K562 (cell line): ENCODE results near the gene ZNF749. TPM values are rescaled to one million over a fixed set of nuclear protein-coding genes. Genes with fewer than 3 reads are reported as not detected.
A peak's percentile ranks its signal among the peaks of the same experiment; 100 is the strongest.

ENCODE experiments used
- CAMTA2 ChIP-seq: fragments of 250-450 bp; sonication (Bioruptor Pico); conservative IDR thresholded peaks from 2 replicates; pipeline ENCODE4 v1.5.1; 2022
- CHD2 ChIP-seq: IDR thresholded peaks from 2 replicates; pipeline ENCODE4 v1.6.1; 2011; ENCODE audit warnings: low read depth, low read length
- ETV5 ChIP-seq: sonication (generic); formaldehyde crosslinking; IDR thresholded peaks from 2 replicates; pipeline ENCODE4 v1.4.0; 2020; ENCODE audit warnings: low read depth, mild to moderate bottlenecking, missing genetic modification reagents
- GABPB1 ChIP-seq: sonication (generic); formaldehyde crosslinking; IDR thresholded peaks from 2 replicates; pipeline ENCODE4 v1.8.0; 2022; ENCODE audit warnings: mild to moderate bottlenecking, missing genetic modification reagents
- HNRNPL ChIP-seq: fragments of 200-400 bp; formaldehyde crosslinking; IDR thresholded peaks from 2 replicates; pipeline ENCODE4 v1.6.1; 2017; ENCODE audit warnings: low read depth, mild to moderate bottlenecking, low read length
- KDM1A ChIP-seq, 2 experiments: fragments of 450-650 bp; IDR thresholded peaks; 2 replicates each; pipeline ENCODE4 v1.6.1; 2016; ENCODE audit warnings: mild to moderate bottlenecking in 2 of 2
- RB1 ChIP-seq: fragments of 450-650 bp; IDR thresholded peaks from 2 replicates; pipeline ENCODE4 v1.6.1; 2017; ENCODE audit warnings: low read depth, mild to moderate bottlenecking
- SREBF2 ChIP-seq: sonication (generic); formaldehyde crosslinking; IDR thresholded peaks from 2 replicates; pipeline ENCODE4 v1.4.0; 2020; ENCODE audit warnings: mild to moderate bottlenecking, missing genetic modification reagents
- TAF9B ChIP-seq: fragments of 450-650 bp; IDR thresholded peaks from 2 replicates; pipeline ENCODE4 v1.6.1; 2018; ENCODE audit warnings: mild to moderate bottlenecking; ENCODE audit not compliant: partially characterized antibody
- TCF7L2 ChIP-seq: fragments of 150-350 bp; IDR thresholded peaks from 2 replicates; pipeline ENCODE4 v1.6.1; 2016; ENCODE audit warnings: low read depth, mild to moderate bottlenecking, low read length, moderate library complexity
- ZBTB7A ChIP-seq: IDR thresholded peaks from 2 replicates; pipeline ENCODE4 v1.6.1; 2011; ENCODE audit warnings: low read depth, mild to moderate bottlenecking, low read length, moderate library complexity, borderline replicate concordance; ENCODE audit not compliant: control insufficient read depth
- ZNF239 ChIP-seq: fragments of 250-450 bp; sonication (Bioruptor Pico); IDR thresholded peaks from 2 replicates; pipeline ENCODE4 v1.4.0; 2020; ENCODE audit warnings: mild to moderate bottlenecking
- ZNF316 ChIP-seq: fragments of 450-650 bp; IDR thresholded peaks from 2 replicates; pipeline ENCODE4 v1.6.1; 2016
- ZNF354B ChIP-seq: fragments of 250-450 bp; sonication (Bioruptor Pico); IDR thresholded peaks from 2 replicates; pipeline ENCODE4 v1.4.0; 2020
- ZNF707 ChIP-seq: fragments of 250-450 bp; sonication (Bioruptor Pico); conservative IDR thresholded peaks from 2 replicates; pipeline ENCODE4 v1.8.0; 2022; ENCODE audit warnings: inconsistent platforms, mild to moderate bottlenecking, moderate library complexity
- ZNF785 ChIP-seq: fragments of 250-450 bp; sonication (Bioruptor Pico); IDR thresholded peaks from 2 replicates; pipeline ENCODE4 v1.4.0; 2020; ENCODE audit warnings: mild to moderate bottlenecking
- ZNF830 ChIP-seq: fragments of 250-450 bp; sonication (Bioruptor Pico); IDR thresholded peaks from 2 replicates; pipeline ENCODE4 v1.5.0; 2021; ENCODE audit warnings: mild to moderate bottlenecking
- polyA plus RNA-seq, 8 experiments: library from polyadenylated mRNA; depleted of rRNA in 4 of 8; stranded (reverse) in 5 of 8; unstranded in 3 of 8; fragments of >200 nt; fragmentation: Nextera tagmentation in 2 of 8; fragmentation: Illumina TruSeq in 1 of 8; extraction: Ambion mirVana in 2 of 8; extraction: Trizol in 1 of 8; gene quantifications; 2 replicates each; pipeline versions ENCODE4 v1.2.1 to v1.2.3, GENCODE V29; 2011 to 2014; ENCODE audit warnings: inconsistent platforms in 1 of 8, missing spikeins in 1 of 8
- total RNA-seq, 7 experiments: library from RNA; depleted of rRNA in 6 of 7; stranded (reverse); fragments of >200 nt in 6 of 7; fragmentation: Illumina TruSeq in 2 of 7; extraction: Trizol in 2 of 7; gene quantifications; 2 replicates each; pipeline versions ENCODE4 v1.2.1 to v1.2.3, GENCODE V29; 2011 to 2021; ENCODE audit warnings: low replicate concordance in 1 of 7
- TF ChIP-seq, protein P1 (sequence below): fragments of 450-650 bp; formaldehyde crosslinking; IDR thresholded peaks from 2 replicates; pipeline ENCODE4 v1.4.0; 2020; ENCODE audit warnings: mild to moderate bottlenecking, mixed read lengths
- TF ChIP-seq, protein P2 (sequence below): sonication (generic); formaldehyde crosslinking; IDR thresholded peaks from 2 replicates; pipeline ENCODE4 v1.8.1; 2023; ENCODE audit warnings: mild to moderate bottlenecking, missing genetic modification reagents
- TF ChIP-seq, protein P3 (sequence below): fragments of 250-450 bp; sonication (Bioruptor Pico); IDR thresholded peaks from 2 replicates; pipeline ENCODE4 v1.5.0; 2021
- TF ChIP-seq, protein P4 (sequence below): fragments of 450-650 bp; IDR thresholded peaks from 2 replicates; pipeline ENCODE4 v1.6.1; 2014; ENCODE audit warnings: low read depth, mild to moderate bottlenecking, moderate library complexity, borderline replicate concordance
- TF ChIP-seq, protein P5 (sequence below): sonication (generic); formaldehyde crosslinking; IDR thresholded peaks from 2 replicates; pipeline ENCODE4 v1.8.1; 2022; ENCODE audit warnings: missing genetic modification reagents

ZNF749 gene
- total and polyA plus RNA-seq, 9 of the 15 experiments (the other 6 are each of a cell fraction or from before 2014, with no cell fraction given): 5.3 to 33.2 (median 15.0) TPM

DNA sequence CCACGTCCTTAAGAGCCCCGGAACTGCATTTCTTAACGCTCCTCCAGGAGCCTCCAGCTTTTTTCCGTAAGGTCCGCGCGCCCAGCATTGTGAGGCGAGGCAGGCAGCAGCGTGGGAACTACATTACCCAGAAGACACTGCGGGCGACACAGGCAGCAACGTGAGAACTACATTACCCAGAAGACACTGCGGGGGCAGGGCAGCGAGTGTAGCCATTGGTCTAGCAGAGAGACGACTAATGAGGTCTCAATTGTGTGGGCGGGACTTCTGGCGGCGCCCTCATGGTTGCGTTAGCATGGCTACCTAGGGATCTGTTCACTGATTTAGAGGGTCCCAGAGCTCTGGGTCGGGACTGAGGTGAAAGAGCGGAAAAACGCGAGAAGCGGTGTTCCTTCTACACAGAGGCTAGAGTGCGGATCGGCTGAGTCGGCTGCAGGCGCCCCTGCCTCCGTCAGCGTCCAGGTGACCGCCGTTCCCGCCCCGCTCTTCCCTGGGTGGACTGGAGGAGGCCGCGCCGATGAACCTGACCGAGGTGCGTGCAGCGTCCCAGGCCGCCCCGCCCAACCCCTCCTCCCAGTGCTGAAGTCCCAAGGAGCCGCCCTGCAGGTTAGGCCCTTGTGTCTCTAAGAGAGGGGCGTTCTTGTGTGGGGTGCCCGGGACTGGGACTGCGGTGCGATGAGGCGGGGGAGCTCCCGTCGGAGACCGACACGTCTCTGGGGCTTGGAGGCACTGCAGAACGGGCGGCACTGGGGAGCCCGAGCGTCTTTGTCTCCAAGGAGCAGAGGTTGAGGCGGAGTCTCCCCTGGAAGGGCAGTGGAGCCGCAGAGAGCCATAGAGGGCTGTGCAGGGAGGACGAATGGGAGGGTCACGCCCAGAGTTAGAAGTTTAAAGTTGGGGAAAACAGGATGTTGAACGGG lies at the start of gene ZNF749 (continued):
- TF ChIP-seq ZBTB7A (peak; percentile 29; the same call in 1 of the 2 replicates), GABPB1 (CRISPR knock-in tag) (peak; percentile 76), KDM1A (IDR thresholded peaks at IDR 0.05) (no peak), RB1 (peak; percentile 59; the same call in 1 of the 2 replicates), CHD2 (peak; percentile 27; the same call in 1 of the 2 replicates), ETV5 (CRISPR knock-in tag) (no peak), ZNF316 (no peak), ZNF239 (CRISPR knock-in tag) (no peak), ZNF785 (no peak), HNRNPL (no peak), ZNF354B (CRISPR knock-in tag) (no peak), TCF7L2 (no peak), ZNF707 (CRISPR knock-in tag) (no peak), CAMTA2 (CRISPR knock-in tag) (no peak), TAF9B (peak; percentile 59), SREBF2 (no peak), ZNF830 (CRISPR knock-in tag) (no peak)
- TF ChIP-seq, protein P1, sequence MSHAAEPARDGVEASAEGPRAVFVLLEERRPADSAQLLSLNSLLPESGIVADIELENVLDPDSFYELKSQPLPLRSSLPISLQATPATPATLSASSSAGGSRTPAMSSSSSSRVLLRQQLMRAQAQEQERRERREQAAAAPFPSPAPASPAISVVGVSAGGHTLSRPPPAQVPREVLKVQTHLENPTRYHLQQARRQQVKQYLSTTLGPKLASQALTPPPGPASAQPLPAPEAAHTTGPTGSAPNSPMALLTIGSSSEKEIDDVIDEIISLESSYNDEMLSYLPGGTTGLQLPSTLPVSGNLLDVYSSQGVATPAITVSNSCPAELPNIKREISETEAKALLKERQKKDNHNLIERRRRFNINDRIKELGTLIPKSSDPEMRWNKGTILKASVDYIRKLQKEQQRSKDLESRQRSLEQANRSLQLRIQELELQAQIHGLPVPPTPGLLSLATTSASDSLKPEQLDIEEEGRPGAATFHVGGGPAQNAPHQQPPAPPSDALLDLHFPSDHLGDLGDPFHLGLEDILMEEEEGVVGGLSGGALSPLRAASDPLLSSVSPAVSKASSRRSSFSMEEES (CRISPR knock-in tag): no peak
- TF ChIP-seq, protein P2, sequence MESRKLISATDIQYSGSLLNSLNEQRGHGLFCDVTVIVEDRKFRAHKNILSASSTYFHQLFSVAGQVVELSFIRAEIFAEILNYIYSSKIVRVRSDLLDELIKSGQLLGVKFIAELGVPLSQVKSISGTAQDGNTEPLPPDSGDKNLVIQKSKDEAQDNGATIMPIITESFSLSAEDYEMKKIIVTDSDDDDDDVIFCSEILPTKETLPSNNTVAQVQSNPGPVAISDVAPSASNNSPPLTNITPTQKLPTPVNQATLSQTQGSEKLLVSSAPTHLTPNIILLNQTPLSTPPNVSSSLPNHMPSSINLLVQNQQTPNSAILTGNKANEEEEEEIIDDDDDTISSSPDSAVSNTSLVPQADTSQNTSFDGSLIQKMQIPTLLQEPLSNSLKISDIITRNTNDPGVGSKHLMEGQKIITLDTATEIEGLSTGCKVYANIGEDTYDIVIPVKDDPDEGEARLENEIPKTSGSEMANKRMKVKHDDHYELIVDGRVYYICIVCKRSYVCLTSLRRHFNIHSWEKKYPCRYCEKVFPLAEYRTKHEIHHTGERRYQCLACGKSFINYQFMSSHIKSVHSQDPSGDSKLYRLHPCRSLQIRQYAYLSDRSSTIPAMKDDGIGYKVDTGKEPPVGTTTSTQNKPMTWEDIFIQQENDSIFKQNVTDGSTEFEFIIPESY (CRISPR knock-in tag): no peak
- TF ChIP-seq, protein P3, sequence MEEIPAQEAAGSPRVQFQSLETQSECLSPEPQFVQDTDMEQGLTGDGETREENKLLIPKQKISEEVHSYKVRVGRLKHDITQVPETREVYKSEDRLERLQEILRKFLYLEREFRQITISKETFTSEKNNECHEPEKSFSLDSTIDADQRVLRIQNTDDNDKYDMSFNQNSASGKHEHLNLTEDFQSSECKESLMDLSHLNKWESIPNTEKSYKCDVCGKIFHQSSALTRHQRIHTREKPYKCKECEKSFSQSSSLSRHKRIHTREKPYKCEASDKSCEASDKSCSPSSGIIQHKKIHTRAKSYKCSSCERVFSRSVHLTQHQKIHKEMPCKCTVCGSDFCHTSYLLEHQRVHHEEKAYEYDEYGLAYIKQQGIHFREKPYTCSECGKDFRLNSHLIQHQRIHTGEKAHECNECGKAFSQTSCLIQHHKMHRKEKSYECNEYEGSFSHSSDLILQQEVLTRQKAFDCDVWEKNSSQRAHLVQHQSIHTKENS (CRISPR knock-in tag): no peak
- TF ChIP-seq, protein P4, sequence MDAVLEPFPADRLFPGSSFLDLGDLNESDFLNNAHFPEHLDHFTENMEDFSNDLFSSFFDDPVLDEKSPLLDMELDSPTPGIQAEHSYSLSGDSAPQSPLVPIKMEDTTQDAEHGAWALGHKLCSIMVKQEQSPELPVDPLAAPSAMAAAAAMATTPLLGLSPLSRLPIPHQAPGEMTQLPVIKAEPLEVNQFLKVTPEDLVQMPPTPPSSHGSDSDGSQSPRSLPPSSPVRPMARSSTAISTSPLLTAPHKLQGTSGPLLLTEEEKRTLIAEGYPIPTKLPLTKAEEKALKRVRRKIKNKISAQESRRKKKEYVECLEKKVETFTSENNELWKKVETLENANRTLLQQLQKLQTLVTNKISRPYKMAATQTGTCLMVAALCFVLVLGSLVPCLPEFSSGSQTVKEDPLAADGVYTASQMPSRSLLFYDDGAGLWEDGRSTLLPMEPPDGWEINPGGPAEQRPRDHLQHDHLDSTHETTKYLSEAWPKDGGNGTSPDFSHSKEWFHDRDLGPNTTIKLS: peak; percentile 91
- TF ChIP-seq, protein P5, sequence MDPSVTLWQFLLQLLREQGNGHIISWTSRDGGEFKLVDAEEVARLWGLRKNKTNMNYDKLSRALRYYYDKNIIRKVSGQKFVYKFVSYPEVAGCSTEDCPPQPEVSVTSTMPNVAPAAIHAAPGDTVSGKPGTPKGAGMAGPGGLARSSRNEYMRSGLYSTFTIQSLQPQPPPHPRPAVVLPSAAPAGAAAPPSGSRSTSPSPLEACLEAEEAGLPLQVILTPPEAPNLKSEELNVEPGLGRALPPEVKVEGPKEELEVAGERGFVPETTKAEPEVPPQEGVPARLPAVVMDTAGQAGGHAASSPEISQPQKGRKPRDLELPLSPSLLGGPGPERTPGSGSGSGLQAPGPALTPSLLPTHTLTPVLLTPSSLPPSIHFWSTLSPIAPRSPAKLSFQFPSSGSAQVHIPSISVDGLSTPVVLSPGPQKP: no peak
